HepG2 (cell line): ENCODE data around the gene OTUD7B. TPM values are rescaled to one million over a fixed set of nuclear protein-coding genes. Genes with fewer than 3 reads are reported as not detected.

Source experiments
- ARNT2 ChIP-seq: sonication (generic); formaldehyde crosslinking; IDR thresholded peaks from 2 replicates; pipeline ENCODE4 v1.8.0; 2022; ENCODE audit warnings: mild to moderate bottlenecking, low read depth, missing genetic modification reagents, moderate library complexity
- CBX1 ChIP-seq: IDR thresholded peaks from one replicate; pipeline ENCODE4 v1.6.1; 2016; ENCODE audit warnings: antibody characterized with exemption, low read depth
- ETV6 ChIP-seq: sonication (generic); formaldehyde crosslinking; conservative IDR thresholded peaks from 2 replicates; pipeline ENCODE4 v1.4.0; 2020; ENCODE audit warnings: missing genetic modification reagents
- GFI1 ChIP-seq: sonication (generic); formaldehyde crosslinking; IDR thresholded peaks from 2 replicates; pipeline ENCODE4 v1.5.0; 2020; ENCODE audit warnings: missing genetic modification reagents, mild to moderate bottlenecking, borderline replicate concordance
- KAT7 ChIP-seq: IDR thresholded peaks from 2 replicates; pipeline ENCODE4 v1.6.1; 2018; ENCODE audit warnings: borderline replicate concordance, missing compliant biosample characterization
- KDM6A ChIP-seq: IDR thresholded peaks from 2 replicates; pipeline ENCODE4 v1.6.1; 2016; ENCODE audit warnings: low read depth
- NFE2L1 ChIP-seq: sonication (generic); formaldehyde crosslinking; IDR thresholded peaks from 2 replicates; pipeline ENCODE4 v1.4.0; 2020; ENCODE audit warnings: missing genetic modification reagents, mild to moderate bottlenecking, borderline replicate concordance
- POLR2AphosphoS5 ChIP-seq: IDR thresholded peaks from 2 replicates; pipeline ENCODE4 v1.6.1; 2012; ENCODE audit warnings: low read depth, low read length
- SMARCC2 ChIP-seq: fragments of 450-650 bp; IDR thresholded peaks from 2 replicates; pipeline ENCODE4 v1.6.1; 2017; ENCODE audit warnings: antibody characterized with exemption, mild to moderate bottlenecking
- SP140L ChIP-seq: sonication (generic); formaldehyde crosslinking; IDR thresholded peaks from 2 replicates; pipeline ENCODE4 v1.4.0; 2020; ENCODE audit warnings: missing genetic modification reagents, borderline replicate concordance
- SP5 ChIP-seq: IDR thresholded peaks from 2 replicates; pipeline ENCODE4 v1.6.1; 2016; ENCODE audit warnings: low read depth, borderline replicate concordance
- YEATS4 ChIP-seq: sonication (generic); formaldehyde crosslinking; IDR thresholded peaks from 2 replicates; pipeline ENCODE4 v1.4.0; 2020; ENCODE audit warnings: missing genetic modification reagents, borderline replicate concordance
- ZNF282 ChIP-seq: fragments of 450-650 bp; IDR thresholded peaks from 2 replicates; pipeline ENCODE4 v1.6.1; 2018; ENCODE audit not compliant: partially characterized antibody
- ZNF547 ChIP-seq: sonication (generic); formaldehyde crosslinking; IDR thresholded peaks from 2 replicates; pipeline ENCODE4 v1.5.1; 2020; ENCODE audit warnings: mild to moderate bottlenecking, missing genetic modification reagents
- ZNF570 ChIP-seq: sonication (generic); formaldehyde crosslinking; IDR thresholded peaks from 2 replicates; pipeline ENCODE4 v1.4.0; 2020; ENCODE audit warnings: mild to moderate bottlenecking, missing genetic modification reagents, borderline replicate concordance
- ZNF720 ChIP-seq: sonication (generic); formaldehyde crosslinking; IDR thresholded peaks from 2 replicates; pipeline ENCODE4 v1.4.0; 2020; ENCODE audit warnings: missing genetic modification reagents
- ZNF781 ChIP-seq: sonication (generic); formaldehyde crosslinking; IDR thresholded peaks from 2 replicates; pipeline ENCODE4 v1.5.1; 2020; ENCODE audit warnings: borderline replicate concordance, mild to moderate bottlenecking, missing genetic modification reagents; ENCODE audit errors: not compliant biosample characterization
- polyA plus RNA-seq, 8 experiments: library from polyadenylated mRNA; depleted of rRNA in 3 of 8; stranded (reverse) in 7 of 8; unstranded in 1 of 8; fragments of >200 nt; fragmentation: Illumina TruSeq in 4 of 8; extraction: Trizol in 4 of 8; gene quantifications; 2 replicates each; pipeline versions ENCODE4 v1.2.1 to v1.2.3, GENCODE V29; 2011 to 2016; ENCODE audit warnings: low read depth in 4 of 8, missing spikeins in 1 of 8, mixed read lengths in 1 of 8; ENCODE audit not compliant: insufficient read depth in 1 of 8
- total RNA-seq, 5 experiments: library from RNA; depleted of rRNA; stranded (reverse); fragments of >200 nt; fragmentation: Illumina TruSeq; extraction: Trizol; gene quantifications; 2 replicates each; pipeline ENCODE4 v1.2.3, GENCODE V29; 2016; ENCODE audit warnings: low read depth in 1 of 5
- TF ChIP-seq, protein P1 (sequence below): sonication (generic); formaldehyde crosslinking; IDR thresholded peaks from 2 replicates; pipeline ENCODE4 v1.4.0; 2020; ENCODE audit warnings: mild to moderate bottlenecking, missing genetic modification reagents, borderline replicate concordance
- TF ChIP-seq, protein P2 (sequence below): sonication (generic); formaldehyde crosslinking; IDR thresholded peaks from 2 replicates; pipeline ENCODE4; 2020; ENCODE audit warnings: missing genetic modification reagents, mild to moderate bottlenecking, borderline replicate concordance
- TF ChIP-seq, protein P3 (sequence below): sonication (generic); formaldehyde crosslinking; IDR thresholded peaks from 2 replicates; pipeline ENCODE4 v1.4.0; 2020; ENCODE audit warnings: missing genetic modification reagents, borderline replicate concordance

Gene OTUD7B
- total and polyA plus RNA-seq, 2 of the 13 experiments (the other 11 are each of a cell fraction or from before 2014, with no cell fraction given): 5.1 to 11.2 TPM

DNA sequence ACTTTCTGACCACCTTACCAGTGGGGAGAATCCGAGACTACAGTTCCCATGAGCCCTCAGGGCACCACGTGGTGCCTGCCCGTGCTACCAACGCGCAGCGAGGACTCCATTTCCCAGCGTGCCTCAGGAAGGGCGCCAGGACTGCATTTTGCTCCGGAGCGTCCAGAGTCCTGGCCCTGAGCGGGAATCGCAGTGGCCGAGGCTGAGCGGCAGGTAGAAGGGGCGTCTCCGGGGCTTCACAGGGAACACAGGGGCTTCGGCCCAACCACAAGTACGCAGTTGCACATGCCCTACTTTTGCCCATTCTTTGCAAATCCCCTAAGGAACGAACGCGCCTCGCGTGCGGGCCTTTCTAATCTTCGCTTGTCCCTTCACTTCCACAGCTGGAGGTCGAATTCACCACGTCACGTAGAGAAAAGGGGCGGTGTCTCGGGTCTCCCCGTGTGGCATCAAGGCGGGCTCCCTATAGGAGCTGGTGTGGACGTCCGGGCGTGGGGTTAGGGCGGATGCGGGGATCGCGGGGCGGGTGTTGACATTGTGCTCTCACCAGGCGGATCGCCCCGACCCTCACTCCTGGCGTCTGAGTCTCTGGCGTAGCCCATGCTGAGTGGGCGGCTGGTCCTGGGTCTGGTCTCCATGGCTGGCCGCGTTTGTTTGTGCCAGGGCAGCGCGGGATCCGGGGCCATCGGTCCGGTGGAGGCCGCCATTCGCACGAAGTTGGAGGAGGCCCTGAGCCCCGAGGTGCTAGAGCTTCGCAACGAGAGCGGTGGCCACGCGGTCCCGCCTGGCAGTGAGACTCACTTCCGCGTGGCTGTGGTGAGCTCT is 110.9 kb downstream of the OTUD7B start, which contains the start of gene BOLA1 (continued):
- TF ChIP-seq, protein P1, sequence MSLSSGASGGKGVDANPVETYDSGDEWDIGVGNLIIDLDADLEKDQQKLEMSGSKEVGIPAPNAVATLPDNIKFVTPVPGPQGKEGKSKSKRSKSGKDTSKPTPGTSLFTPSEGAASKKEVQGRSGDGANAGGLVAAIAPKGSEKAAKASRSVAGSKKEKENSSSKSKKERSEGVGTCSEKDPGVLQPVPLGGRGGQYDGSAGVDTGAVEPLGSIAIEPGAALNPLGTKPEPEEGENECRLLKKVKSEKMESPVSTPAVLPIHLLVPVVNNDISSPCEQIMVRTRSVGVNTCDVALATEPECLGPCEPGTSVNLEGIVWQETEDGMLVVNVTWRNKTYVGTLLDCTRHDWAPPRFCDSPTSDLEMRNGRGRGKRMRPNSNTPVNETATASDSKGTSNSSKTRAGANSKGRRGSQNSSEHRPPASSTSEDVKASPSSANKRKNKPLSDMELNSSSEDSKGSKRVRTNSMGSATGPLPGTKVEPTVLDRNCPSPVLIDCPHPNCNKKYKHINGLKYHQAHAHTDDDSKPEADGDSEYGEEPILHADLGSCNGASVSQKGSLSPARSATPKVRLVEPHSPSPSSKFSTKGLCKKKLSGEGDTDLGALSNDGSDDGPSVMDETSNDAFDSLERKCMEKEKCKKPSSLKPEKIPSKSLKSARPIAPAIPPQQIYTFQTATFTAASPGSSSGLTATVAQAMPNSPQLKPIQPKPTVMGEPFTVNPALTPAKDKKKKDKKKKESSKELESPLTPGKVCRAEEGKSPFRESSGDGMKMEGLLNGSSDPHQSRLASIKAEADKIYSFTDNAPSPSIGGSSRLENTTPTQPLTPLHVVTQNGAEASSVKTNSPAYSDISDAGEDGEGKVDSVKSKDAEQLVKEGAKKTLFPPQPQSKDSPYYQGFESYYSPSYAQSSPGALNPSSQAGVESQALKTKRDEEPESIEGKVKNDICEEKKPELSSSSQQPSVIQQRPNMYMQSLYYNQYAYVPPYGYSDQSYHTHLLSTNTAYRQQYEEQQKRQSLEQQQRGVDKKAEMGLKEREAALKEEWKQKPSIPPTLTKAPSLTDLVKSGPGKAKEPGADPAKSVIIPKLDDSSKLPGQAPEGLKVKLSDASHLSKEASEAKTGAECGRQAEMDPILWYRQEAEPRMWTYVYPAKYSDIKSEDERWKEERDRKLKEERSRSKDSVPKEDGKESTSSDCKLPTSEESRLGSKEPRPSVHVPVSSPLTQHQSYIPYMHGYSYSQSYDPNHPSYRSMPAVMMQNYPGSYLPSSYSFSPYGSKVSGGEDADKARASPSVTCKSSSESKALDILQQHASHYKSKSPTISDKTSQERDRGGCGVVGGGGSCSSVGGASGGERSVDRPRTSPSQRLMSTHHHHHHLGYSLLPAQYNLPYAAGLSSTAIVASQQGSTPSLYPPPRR (CRISPR knock-in tag): no peak
- TF ChIP-seq SP5 (no peak), ZNF282 (no peak), KAT7 (no peak), GFI1 (CRISPR knock-in tag) (no peak), NFE2L1 (CRISPR knock-in tag) (no peak), YEATS4 (CRISPR knock-in tag) (no peak), ARNT2 (CRISPR knock-in tag) (0 out of 2 replicates have a peak, but pooled peaks have one; percentile 53), ZNF547 (CRISPR knock-in tag) (no peak), ETV6 (CRISPR knock-in tag) (no peak), KDM6A (CRISPR knock-in tag) (no peak), CBX1 (no peak), SP140L (CRISPR knock-in tag) (no peak), SMARCC2 (no peak), ZNF570 (no peak), ZNF720 (CRISPR knock-in tag) (no peak), POLR2AphosphoS5 (peak; percentile 79), ZNF781 (CRISPR knock-in tag) (no peak)
- TF ChIP-seq, protein P2, sequence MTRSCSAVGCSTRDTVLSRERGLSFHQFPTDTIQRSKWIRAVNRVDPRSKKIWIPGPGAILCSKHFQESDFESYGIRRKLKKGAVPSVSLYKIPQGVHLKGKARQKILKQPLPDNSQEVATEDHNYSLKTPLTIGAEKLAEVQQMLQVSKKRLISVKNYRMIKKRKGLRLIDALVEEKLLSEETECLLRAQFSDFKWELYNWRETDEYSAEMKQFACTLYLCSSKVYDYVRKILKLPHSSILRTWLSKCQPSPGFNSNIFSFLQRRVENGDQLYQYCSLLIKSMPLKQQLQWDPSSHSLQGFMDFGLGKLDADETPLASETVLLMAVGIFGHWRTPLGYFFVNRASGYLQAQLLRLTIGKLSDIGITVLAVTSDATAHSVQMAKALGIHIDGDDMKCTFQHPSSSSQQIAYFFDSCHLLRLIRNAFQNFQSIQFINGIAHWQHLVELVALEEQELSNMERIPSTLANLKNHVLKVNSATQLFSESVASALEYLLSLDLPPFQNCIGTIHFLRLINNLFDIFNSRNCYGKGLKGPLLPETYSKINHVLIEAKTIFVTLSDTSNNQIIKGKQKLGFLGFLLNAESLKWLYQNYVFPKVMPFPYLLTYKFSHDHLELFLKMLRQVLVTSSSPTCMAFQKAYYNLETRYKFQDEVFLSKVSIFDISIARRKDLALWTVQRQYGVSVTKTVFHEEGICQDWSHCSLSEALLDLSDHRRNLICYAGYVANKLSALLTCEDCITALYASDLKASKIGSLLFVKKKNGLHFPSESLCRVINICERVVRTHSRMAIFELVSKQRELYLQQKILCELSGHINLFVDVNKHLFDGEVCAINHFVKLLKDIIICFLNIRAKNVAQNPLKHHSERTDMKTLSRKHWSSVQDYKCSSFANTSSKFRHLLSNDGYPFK (CRISPR knock-in tag): no peak; the same call in 1 of the 2 replicates
- TF ChIP-seq, protein P3, sequence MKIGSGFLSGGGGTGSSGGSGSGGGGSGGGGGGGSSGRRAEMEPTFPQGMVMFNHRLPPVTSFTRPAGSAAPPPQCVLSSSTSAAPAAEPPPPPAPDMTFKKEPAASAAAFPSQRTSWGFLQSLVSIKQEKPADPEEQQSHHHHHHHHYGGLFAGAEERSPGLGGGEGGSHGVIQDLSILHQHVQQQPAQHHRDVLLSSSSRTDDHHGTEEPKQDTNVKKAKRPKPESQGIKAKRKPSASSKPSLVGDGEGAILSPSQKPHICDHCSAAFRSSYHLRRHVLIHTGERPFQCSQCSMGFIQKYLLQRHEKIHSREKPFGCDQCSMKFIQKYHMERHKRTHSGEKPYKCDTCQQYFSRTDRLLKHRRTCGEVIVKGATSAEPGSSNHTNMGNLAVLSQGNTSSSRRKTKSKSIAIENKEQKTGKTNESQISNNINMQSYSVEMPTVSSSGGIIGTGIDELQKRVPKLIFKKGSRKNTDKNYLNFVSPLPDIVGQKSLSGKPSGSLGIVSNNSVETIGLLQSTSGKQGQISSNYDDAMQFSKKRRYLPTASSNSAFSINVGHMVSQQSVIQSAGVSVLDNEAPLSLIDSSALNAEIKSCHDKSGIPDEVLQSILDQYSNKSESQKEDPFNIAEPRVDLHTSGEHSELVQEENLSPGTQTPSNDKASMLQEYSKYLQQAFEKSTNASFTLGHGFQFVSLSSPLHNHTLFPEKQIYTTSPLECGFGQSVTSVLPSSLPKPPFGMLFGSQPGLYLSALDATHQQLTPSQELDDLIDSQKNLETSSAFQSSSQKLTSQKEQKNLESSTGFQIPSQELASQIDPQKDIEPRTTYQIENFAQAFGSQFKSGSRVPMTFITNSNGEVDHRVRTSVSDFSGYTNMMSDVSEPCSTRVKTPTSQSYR: no peak
